Cortex of kidney (tissue), 1 donor: ENCODE data around the gene SON.
"Not testable (repeated sequence)": the region's sequence is repeated elsewhere in the genome, so short reads cannot be mapped to it uniquely, and the experiment has no call there.

Experiments used
- DNase-seq: peaks from one replicate; lab custom pipeline; 2025; lab: John Stamatoyannopoulos, UW

The SON gene, protein sequence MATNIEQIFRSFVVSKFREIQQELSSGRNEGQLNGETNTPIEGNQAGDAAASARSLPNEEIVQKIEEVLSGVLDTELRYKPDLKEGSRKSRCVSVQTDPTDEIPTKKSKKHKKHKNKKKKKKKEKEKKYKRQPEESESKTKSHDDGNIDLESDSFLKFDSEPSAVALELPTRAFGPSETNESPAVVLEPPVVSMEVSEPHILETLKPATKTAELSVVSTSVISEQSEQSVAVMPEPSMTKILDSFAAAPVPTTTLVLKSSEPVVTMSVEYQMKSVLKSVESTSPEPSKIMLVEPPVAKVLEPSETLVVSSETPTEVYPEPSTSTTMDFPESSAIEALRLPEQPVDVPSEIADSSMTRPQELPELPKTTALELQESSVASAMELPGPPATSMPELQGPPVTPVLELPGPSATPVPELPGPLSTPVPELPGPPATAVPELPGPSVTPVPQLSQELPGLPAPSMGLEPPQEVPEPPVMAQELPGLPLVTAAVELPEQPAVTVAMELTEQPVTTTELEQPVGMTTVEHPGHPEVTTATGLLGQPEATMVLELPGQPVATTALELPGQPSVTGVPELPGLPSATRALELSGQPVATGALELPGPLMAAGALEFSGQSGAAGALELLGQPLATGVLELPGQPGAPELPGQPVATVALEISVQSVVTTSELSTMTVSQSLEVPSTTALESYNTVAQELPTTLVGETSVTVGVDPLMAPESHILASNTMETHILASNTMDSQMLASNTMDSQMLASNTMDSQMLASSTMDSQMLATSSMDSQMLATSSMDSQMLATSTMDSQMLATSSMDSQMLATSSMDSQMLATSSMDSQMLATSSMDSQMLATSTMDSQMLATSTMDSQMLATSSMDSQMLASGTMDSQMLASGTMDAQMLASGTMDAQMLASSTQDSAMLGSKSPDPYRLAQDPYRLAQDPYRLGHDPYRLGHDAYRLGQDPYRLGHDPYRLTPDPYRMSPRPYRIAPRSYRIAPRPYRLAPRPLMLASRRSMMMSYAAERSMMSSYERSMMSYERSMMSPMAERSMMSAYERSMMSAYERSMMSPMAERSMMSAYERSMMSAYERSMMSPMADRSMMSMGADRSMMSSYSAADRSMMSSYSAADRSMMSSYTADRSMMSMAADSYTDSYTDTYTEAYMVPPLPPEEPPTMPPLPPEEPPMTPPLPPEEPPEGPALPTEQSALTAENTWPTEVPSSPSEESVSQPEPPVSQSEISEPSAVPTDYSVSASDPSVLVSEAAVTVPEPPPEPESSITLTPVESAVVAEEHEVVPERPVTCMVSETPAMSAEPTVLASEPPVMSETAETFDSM (N-terminal part only)

DNA sequence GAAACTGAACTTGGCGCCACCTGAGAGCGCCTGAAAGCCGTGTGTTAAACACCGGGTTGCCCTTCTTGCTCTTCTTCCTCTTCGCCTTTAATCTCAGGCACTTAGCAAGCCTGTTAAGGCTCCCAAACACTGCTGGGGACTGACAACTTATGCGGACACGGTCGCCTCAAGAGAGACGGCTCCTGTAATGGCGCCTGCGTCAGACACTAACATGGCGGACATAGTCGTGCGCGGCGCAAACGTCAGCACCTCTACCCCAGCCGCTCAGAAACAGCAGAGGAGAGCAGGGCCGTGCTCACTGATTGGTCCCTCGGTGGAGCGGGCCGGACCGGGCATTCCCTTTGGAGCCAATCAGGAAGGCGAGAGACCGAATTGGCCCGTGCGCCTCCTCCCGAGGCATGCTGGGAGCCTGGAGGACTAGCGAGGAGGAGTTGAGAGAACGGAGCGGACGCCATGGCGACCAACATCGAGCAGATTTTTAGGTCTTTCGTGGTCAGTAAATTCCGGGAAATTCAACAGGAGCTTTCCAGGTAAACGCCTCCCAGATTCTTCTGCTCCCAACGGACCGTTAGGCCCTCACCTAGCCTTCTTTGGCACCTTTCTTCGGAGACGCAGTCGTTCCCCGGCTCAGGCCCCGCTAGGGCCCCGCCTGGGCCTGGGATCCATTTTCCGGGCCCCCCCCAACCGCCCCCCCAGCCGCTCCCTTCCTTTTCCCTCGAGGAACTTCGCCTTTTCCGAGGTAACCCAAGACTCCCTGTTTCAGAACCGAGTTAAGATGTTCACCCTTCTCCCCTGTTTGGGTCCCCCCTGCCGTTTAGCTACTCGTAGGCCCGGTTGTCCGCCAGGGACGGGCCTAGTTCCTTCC is at the start of gene SON:
SON (plus strand) TSS at position 399 of the 865 bp plus-strand sequence; CDS start at position 454, 55 bp downstream.
- peak; percentile 88 for DNase-seq

DNA sequence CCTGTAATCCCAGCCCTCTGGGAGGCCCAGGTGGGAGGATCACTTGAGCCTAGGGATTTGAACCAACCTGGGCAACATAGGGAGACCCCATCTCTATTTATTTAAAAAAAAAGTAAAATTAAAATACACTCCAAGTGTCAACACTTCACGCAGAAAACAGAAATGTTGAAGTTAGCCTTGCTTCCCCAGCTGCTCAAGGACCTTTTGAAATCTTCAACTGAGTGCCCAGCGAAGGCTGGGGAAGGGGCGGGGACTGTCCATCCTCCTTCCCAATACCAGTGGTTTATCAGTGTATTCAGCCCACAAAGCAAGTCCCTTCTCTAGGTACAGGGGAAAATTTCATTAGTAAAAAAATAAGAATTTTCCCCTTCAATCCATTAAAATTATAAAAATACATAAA is 49.1 kb upstream of the SON start:
- no peak for DNase-seq

DNA sequence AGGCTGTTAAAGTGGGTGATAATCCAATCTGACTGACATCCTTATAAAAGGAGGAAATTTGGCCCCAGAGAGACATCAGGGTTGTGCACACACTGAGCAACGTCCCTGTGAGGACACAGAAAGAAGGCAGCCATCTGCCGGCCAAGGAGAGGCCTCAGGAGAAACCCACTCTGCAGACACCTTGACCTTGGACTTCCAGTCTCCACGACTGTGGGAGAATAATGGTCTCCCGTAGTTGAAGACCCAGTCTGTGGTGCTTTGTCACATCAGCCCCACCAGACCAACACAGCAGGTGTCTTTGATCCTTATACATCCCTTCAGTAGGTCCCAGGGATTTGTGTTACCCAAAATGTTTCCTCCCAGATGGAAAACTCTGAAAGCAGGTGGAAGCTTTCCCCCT is 47.1 kb upstream of the SON start:
- DNase-seq = no peak

DNA sequence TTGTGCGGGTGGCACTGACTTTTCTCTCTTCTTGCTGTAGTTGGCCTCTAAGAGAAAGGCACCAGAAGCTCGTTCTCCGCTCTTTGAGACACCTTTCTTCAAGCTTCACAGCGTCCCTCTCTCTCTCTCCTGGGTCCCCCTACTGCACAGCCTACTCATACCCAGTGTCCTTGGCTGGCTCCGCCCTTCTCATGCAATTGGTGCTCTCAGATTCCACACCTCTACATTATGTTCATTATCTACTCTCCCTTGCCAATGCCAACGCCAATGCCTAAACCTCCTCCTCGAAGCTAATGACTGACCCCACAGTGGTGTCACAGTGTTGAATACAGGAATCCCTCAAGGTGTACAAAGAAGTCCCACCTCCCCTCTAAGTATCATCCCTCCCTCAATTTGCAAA is 46.5 kb upstream of the SON start:
- DNase-seq = no peak

DNA sequence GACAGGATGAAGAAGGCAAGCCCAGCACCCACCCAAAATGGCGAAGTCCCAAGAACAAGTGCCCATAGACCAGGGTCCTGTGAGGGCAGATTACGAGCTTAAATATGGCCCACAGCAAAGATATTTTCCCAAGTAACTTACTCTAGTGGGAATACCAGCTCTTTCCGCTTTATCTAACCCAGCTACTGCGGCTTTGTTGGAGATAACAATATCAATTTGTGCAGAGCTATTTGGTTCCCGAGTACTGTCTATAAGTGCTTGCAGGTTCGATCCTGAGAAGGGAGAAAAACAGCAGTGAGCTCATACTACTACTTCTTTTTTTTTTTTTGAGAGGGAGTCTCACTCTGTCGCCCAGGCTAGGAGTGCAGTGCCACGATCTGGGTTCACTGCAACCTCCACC is 37.0 kb upstream of the SON start:
- no peak for DNase-seq

DNA sequence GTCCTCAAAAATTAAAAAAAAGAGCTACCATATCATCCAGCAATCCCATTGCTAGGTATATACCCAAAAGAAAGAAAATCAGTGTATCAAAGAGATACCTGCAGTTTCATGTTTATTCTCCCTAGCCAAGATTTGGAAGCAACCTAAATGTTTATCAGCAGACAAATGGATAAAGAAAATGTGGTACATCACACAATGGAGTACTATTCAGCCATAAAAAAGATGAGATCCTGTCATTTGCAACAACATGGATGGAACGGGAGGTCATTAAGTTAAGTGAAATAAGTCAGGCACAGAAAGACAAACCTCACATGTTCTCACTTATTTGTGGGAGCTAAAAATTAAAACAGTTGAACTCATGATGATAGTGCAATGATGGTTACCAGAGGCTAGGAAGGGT is 35.8 kb upstream of the SON start:
- DNase-seq = not testable (repeated sequence)

DNA sequence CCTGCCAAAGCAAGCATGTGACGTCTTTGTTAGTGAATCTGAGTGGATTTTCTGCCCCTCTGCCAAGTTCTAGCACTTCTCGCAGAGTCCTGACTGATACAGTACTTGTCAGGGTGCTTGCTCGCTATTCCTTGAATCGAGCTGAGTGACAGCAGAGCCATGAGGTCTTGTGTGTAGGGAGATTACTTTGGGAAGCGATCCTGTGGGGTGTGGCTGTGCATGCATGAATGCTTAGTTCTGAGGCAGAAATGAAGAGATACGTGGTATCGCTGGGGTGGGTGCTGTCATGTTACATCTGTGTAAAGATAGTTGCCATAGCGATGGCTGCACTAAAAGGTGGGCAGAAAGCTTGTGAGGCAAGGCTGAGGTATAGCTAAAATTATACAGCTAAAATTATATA is 32.0 kb upstream of the SON start:
- DNase-seq = no peak

DNA sequence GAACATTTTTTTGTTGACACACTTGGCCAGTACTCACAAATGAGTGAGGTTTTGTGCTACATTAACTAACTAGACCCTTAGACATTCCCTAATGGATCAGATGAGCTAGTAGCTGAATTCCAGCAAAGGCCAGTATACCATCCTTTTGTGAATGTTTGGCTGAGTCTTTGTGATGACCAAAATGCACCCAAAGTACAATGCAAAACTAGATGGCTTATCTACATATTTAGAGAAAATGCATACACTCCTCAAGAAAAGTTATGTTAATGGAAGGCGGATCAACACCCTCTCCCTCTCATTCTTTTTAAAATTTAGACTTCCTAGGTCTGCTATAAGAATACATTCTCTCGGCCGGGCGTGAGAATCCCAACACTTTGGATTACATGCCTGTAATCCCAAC is 31.2 kb upstream of the SON start:
- no peak for DNase-seq

DNA sequence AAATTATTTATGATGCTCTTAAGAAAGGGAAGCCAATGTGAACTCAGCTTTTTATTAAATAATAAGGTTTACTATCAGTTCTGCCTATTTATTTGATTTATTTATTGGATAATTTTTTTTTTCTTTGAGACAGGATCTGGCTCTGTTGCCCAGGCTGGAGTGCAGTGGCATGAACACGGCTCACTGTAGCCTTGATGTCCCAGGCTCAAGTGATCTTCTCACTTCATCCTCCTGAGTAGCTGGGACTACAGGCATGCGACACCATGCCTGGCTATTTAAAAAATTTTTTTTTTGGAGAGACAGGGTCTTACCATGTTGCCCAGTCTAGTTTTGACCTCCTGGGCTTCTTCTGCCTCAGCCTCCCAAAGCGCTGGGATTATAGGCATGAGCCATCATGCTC is 30.4 kb upstream of the SON start:
- DNase-seq = no peak

DNA sequence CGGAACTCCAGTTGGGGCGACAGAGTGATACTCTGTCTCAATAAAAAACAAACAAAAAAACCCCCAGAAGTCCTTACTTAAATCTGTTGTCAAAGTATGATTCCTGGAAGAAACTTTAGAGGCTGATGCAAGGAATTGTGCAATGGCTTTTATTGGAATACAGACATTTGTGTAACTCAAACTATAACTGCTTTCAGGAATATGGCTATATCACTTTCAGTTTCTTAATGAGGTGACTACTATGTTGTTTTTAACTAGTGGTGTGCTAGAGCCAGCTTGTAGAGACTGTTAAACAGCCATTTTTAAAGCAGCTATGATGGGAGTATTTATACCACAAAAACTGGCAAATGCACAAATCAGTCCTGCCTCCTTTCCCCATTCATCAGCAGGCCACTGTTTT is 28.6 kb upstream of the SON start:
- DNase-seq = no peak

DNA sequence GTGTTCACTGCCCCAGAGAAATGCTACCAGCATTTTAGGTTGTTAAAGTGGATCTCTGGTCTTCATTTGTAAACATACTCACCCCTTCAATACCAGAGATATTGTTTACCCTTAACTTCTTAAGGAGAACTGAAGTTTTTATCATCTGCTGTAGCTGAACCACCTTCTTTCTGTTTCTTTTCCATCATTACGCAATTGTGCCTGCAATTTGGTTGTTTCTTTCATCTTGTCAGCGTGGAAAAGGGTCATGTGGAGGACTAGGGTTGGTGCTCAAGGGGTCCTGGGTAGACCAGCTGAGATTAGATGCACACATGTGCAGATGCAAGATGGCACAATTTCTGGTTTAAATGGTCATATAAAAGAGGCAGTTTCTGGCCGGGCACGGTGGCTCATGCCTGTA is 23.9 kb upstream of the SON start:
- DNase-seq = no peak

DNA sequence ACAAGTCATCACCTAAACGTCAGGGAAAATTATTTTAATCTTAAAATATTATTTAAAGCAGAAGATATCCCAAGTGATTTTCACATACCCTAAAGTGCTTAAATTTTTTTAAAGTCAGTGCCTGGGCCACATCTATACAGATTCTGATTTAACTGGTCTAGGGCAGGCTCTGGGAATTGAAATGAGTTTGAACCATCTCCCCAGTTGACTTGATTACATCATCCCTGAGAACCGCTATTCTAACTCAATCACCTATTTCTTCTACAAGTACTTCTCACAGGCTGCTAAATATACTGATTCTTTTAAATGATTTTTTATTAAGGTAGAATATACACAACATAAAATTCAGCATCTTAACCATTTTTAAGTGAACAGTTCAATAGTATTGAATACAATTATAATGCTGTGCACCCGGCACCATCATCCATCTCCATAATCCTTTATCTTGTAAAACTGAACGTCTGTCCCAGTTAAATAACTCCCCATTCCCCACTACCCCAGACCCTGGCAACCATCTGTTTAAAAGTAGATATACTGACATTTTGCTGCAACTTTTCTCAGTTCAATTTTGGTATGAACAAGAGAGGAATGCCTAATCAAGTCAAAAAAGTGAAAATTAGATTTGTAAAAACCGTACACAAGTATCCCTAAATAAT is 20.4 kb upstream of the SON start:
- no peak for DNase-seq

DNA sequence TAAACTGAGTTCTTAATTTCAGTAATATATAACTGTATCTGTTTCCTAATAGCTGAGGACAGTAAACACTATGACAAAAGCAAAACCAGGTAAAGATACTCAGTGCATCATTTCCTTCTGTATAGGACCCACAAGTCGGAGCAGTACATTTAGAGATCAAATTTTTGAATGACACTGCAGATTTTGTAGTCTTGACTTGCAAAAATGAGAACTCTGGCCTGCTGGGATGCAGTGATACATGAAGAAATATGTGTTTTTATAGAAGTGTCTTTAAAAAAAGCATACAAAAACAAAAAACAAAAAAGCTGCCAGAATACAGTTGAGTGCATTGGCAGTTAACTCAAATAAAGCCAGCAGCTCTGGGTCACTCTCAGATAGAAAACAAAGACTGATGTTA is 19.9 kb upstream of the SON start:
- no peak for DNase-seq

DNA sequence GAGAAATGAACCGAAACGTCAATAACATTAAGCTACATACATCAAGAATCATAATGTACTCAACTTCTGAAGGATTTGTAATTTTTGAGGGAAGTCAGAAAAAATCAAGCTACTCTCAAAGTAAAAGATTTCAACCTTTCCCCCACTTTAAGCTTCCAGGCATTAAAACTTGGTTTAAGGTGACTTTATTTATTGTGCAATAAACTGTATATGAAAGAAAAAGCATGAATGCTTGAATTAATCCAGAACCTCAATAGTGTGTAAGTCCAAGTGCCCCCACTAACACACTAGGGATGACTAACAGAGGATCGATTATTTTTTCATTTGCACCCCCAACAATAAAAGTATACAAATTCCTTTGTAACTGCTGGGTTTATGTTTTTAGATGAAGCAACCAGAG is 11.8 kb upstream of the SON start:
- no peak for DNase-seq

DNA sequence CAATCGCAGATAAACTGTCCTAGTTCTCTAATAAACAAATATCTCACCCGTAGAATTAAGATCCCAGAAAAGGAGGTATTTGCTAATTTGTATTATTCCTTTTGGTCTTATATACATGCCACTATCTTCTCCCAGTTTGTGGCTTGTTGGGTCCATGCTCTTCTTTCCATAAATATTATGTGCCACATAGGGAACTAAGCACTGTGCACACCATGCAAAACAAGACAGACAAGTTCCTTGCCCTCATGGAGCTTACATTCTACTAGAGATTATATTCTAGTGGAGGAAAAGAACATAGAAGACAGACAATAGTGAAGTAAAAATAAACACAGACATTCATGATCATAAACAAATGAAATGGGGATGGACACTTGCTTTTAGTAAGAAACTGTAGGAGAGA is 5.6 kb upstream of the SON start:
- DNase-seq = no peak

DNA sequence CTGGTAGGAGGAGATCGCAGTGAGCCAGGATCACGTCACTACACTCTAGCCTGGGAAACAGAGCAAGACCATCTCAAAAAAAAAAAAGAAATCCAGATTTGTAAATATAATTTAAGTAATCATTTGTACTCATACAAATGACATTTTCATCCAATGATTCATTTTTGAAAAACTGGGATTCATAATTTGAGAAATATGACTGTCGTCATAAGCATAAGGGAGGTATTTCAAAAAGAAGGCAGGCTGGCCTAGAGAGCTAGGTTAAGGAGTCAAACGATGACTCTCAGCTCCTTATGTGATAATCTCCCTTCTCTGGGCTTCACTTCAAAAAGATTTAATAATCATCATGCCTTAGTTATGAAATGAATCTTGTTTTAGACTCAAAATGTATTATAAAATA is 3.2 kb upstream of the SON start:
- DNase-seq = no peak

DNA sequence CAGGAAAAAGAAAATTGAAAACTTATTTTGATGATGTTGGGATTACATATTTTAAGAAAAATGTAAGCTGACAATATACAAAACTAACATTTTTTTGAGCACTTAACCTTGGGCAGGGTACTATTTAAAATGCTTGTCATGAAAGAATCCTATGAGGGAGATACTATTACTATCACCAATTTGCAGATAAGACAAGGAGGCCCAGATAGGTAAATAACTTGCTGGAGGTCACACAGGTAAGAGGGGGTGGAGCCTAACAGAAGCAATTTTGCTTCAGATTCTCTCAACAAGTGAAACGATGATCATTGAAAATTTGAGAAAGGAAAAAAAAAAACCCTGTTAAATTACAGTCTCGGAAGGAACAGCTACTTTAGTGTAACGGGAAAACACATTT is 2.1 kb upstream of the SON start:
- DNase-seq = no peak

DNA sequence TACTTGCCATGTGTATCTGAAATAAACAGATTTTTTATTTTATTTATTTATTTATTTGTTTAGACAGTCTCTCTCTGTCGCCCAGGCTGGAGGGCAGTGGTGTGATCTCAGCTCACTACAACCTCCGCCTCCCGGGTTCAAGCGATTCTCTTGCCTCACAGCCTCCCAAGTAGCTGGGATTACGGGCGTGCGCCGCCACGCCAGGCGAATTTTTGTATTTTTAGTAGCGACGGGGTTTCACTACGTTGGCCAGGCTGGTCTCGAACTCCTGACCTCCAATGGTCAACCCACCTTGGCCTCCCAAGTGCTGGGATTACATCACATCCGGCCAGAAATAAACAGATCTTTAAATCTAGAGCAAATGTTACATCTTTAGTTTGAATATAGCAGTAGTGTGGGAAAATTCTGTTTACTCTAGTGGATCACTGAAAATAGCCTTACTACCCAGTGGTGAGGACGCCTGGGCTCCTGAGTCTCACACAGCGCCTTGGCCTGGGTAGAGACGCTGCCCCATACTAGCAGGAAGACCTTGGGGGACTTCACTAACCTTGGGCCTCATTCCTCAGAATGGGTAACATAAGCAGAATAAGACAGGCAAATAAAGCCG is 1.6 kb upstream of the SON start:
- DNase-seq = no peak

DNA sequence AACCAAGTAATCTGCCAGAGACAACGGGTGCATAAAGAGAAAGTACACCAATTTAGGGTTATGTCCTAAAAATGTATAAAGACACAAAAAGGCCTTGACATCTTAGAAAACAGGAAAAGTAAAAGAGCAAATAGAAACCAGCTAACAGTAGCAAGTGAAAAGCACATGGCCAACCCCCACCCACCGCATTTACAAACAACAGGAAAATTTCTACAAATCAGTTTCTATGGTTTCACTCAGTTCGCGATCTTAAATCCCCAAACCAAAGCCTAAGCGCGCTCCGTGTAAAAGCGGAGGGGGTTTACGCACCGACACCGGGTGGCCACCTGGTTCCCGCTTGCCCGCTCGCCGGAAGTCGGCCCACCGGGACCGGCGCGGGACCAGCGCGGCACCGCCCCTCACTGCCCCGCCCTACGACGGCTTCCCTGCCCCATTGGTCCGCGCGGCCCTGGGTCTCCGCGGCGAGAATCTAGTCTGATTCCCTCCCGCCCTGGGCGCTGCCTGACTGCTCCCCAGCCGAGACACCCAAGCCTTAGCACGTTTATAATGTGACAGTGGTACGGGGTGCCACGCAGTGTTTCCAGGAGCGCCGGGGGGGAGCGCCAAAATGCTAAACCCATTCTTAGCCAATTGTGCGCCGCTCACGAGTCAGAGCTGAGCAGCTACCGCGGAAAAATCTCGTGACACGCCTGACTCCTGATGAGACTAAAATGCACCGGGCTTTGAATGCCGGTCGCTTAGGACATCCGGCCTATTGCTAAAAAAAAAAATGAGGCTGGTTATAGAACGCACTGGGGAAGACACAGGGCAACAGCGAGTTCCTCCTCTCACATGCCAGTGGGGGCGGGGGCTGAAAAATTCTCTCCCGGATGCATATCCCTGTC is 840 bp upstream of the SON start, which contains the start of gene GART:
GART (minus strand) TSS at position 362 of the 884 bp plus-strand sequence. CDS start 2,802 bp downstream, outside the sequence.
- DNase-seq = no peak
